Activated T-helper 2 cell treated with anti-CD3 and anti-CD28 coated beads, Interferon-gamma antibody, Interleukin-2, Interleukin-4, amounts not matched to agents 10 μg/mL and 5 μg/mL and 100 μg/mL, durations not matched to agents 14 hours and 24 hours and 36 hours (primary cell): ENCODE results near the gene ADAMTS14. TPM values are rescaled to one million over a fixed set of nuclear protein-coding genes. Genes with fewer than 3 reads are reported as not detected.

Experiments
- DNase-seq: peaks from one replicate; pipeline ENCODE4 v3.0.0; 2021; ENCODE audit warnings: low spot score
- H3K27ac Mint-ChIP-seq: one replicate; pipeline ENCODE4 v1.8.0; 2021; ENCODE audit warnings: mixed read lengths
- H3K27me3 Mint-ChIP-seq: one replicate; pipeline ENCODE4 v1.8.0; 2021; ENCODE audit warnings: low read depth, mixed read lengths
- H3K36me3 Mint-ChIP-seq: one replicate; pipeline ENCODE4 v1.8.0; 2021; ENCODE audit warnings: low read depth, mixed read lengths
- H3K4me1 Mint-ChIP-seq: one replicate; pipeline ENCODE4 v1.8.0; 2021; ENCODE audit warnings: low read depth, mixed read lengths
- H3K4me3 Mint-ChIP-seq: one replicate; pipeline ENCODE4 v1.8.0; 2021; ENCODE audit warnings: low read depth, mild to moderate bottlenecking, moderate library complexity, mixed read lengths
- H3K9me3 Mint-ChIP-seq: one replicate; pipeline ENCODE4 v1.8.0; 2021; ENCODE audit warnings: mixed read lengths
- intact Hi-C: fragments of 100-400 bp; cut with micrococcal nuclease; formaldehyde crosslinking; loops from one replicate; pipeline ENCODE4 v1.15.1; 2023
- total RNA-seq: library from RNA; stranded (reverse); gene quantifications from 2 replicates; pipeline ENCODE4 v1.2.3, GENCODE V29; 2022

The ADAMTS14 gene
- total RNA-seq, 1 donor from 2014 or later = 0.39 TPM

DNA sequence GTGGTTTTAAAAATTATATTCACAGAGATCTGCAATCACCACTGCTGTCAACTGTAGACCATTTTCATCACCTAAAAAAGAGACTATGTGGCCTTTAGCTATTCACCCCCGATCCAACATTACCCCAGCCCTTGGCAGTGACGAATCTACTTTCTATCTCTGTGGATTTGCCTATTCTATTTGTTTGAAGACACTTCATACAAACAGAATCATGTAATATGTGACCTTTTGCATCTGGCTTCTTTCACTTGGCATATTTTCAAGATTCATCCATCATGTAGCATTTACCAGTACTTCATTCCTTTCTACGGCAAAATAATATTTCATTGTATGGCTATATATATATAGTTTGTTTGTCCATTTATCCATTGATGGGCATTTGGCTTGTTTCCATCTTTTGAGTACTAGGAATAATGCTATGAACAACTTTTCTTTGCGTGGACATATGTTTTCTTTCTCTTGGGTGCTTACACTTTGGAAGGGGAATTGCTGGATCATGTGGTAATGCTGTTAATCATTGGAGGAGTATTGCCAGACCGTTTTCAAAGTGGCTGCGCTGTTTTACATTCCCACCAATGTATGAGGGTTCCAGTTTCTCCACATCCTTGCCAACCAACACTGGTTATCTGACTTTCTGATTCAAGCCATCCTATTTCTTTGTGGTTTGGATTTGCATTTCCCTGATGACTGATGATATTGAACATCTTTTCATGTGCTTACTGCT is 22.3 kb downstream of the ADAMTS14 start:
- no peak overlapping the region for H3K27ac Mint-ChIP-seq
- no peaks in the 10 kb centered on the region for H3K27me3 Mint-ChIP-seq
- H3K4me1 Mint-ChIP-seq = no peaks in the 10 kb centered on the region
- no peak for DNase-seq
- H3K36me3 Mint-ChIP-seq = no peaks in the 10 kb centered on the region
- intact Hi-C loops = loop anchor here (5.0 kb wide), 1 partner anchor 513 kb away; no protein-coding TSS in a partner anchor
- no peaks in the 10 kb centered on the region for H3K9me3 Mint-ChIP-seq
- H3K4me3 Mint-ChIP-seq = no peak overlapping the region

DNA sequence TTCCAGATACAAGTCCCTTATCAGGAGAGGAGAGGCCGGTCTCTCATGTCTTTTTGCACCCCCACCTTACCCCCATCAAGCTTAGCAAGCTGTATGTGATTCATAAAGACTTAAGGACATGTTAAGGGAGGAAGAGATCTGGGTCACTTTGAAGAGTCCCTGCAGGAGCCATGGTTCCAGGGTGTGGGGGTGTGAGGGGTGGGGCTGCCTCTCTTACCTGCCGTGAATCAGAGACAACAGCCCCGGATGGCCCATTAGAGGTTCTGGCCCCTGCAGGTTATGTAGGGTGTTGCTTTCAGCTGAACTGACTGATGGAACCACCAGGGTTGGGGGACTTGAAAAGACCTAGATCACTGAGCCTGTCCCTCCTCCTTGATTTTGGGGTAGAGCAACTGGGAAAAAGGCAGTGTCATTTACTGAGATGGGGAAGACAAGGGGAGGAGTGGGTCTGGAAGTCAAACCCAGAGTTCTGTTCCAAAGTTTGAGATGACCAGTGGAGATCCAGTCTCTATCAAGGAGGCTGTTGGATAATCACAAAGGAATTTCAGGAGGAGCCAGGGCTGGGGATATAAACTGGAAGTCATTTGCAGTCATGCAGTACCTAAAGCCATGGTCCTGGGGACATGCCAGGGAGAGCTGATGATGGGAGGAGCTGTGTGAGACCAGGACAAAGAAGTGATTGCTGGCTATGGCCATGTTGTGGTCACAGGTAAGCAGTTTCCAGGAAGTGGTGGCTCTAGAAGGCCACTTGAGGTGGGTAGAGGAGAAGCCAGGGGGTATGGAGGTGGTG is 23.1 kb downstream of the ADAMTS14 start:
- intact Hi-C loops = no loop called here
- Mint-ChIP-seq H3K4me3 (no peak overlapping the region), H3K27ac (no peak overlapping the region), H3K4me1 (no peaks in the 10 kb centered on the region), H3K27me3 (no peaks in the 10 kb centered on the region), H3K36me3 (no peaks in the 10 kb centered on the region), H3K9me3 (no peaks in the 10 kb centered on the region)
- no peak for DNase-seq

DNA sequence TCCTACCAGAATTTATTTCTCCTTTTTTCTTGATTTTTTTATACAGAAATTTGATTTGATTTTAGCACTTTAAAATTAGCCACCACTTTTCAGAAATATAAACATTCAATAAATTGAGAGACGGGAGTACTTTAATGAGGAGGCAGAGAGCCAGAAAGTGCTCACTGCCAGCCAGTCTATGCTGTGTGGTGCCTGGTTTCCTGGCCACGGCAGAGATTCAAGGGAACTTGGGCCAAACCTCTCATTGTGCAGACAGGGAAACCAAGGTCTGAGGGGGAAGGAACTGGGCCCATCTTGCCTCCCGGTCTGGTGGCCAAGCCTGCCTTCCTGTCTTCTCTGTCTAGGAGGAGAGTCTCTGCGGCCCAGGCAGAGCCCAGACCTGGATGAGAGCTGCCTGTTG is 25.9 kb downstream of the ADAMTS14 start:
- no peaks in the 10 kb centered on the region for H3K9me3 Mint-ChIP-seq
- intact Hi-C loops = no loop called here
- no peak overlapping the region for H3K4me3 Mint-ChIP-seq
- H3K27me3 Mint-ChIP-seq = no peaks in the 10 kb centered on the region
- no peaks in the 10 kb centered on the region for H3K36me3 Mint-ChIP-seq
- DNase-seq = no peak
- H3K27ac Mint-ChIP-seq = no peak overlapping the region
- H3K4me1 Mint-ChIP-seq = no peaks in the 10 kb centered on the region

DNA sequence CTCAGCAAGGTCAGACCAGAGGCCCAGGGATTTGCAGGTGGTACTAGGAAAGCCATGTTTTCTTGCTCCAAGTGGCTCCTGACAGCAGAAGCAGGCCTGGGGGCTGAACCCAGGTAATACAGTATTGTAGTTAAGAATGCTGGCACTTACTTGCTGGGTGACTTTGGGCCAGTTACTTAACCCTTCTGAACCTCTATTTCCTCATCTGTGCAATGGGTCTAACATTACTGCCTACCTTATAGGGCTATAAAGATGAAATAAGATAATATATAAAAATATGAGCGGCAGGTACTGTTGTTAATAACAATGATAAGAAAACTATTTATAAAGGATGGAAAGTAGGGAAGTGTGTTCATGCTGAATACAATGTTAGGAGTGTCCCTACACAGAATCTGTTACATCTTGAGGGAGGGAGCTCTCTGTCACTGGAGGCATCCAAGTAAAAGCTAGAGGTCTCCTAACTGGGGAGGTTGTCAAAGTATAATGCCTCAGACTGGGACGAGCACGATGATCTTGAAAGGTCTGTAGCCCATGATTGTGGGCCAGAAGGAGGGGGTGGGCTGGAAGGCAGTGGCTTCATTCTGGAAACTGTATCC is 26.9 kb downstream of the ADAMTS14 start:
- DNase-seq = no peak
- Mint-ChIP-seq H3K36me3 (no peaks in the 10 kb centered on the region), H3K27ac (no peak overlapping the region), H3K27me3 (no peaks in the 10 kb centered on the region), H3K9me3 (no peaks in the 10 kb centered on the region), H3K4me3 (no peak overlapping the region), H3K4me1 (no peaks in the 10 kb centered on the region)
- intact Hi-C loops = no loop called here

DNA sequence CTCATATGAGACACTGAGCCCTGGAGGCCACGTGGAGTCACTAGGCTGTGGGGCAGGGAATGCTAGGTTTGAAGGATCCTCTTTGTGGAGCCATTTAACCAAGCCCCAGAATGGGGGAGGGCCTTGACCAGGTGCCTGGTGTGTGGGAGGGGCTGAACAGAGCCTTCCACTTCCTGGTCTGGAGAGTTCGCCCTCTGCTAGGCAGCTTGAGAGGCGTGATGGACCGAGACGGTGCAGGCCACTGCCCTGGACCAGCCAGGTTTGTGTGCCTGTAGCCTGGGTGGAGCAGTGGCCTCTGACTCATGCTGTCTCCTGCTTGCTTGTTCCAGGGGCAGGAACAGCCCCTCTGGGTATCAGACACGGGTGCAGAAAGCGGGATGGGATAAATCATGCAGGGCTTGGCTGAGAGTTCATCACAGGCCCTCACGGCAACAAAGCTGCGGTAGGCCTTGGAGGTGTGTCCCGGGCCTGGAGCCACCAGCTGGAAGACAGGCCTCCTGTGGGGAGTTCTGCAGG is 27.4 kb downstream of the ADAMTS14 start:
- DNase-seq = no peak
- Mint-ChIP-seq H3K4me1 (no peaks in the 10 kb centered on the region), H3K9me3 (no peaks in the 10 kb centered on the region), H3K27ac (no peak overlapping the region), H3K36me3 (no peaks in the 10 kb centered on the region), H3K4me3 (no peak overlapping the region), H3K27me3 (no peaks in the 10 kb centered on the region)
- intact Hi-C loops = no loop called here

DNA sequence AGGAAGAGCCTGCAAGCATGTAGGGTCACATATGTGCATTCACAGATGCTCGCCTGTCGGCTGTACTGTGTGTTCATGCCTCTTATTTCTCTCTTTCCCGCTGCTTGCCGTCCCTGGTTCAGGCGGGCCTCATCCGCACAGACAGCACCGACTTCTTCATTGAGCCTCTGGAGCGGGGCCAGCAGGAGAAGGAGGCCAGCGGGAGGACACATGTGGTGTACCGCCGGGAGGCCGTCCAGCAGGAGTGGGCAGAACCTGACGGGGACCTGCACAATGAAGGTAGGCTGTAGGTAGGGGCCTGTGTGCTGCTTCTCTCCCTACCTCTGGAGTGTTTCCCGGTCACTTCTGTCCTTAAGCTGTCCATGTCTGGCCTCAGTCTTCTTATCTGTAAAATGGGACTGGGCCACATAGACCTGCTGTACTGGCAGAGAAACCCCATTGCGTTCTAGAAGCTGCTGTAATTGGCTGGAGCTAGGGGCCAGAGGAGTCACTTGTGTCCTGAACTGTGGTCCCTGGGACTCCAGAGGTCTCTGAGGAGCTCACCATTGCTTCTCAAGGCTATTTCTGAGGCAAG is 30.0 kb downstream of the ADAMTS14 start:
- no peak overlapping the region for H3K27ac Mint-ChIP-seq
- H3K4me1 Mint-ChIP-seq = no peaks in the 10 kb centered on the region
- no peaks in the 10 kb centered on the region for H3K9me3 Mint-ChIP-seq
- no peaks in the 10 kb centered on the region for H3K27me3 Mint-ChIP-seq
- intact Hi-C loops = no loop called here
- DNase-seq = no peak
- H3K36me3 Mint-ChIP-seq = no peaks in the 10 kb centered on the region
- no peak overlapping the region for H3K4me3 Mint-ChIP-seq

DNA sequence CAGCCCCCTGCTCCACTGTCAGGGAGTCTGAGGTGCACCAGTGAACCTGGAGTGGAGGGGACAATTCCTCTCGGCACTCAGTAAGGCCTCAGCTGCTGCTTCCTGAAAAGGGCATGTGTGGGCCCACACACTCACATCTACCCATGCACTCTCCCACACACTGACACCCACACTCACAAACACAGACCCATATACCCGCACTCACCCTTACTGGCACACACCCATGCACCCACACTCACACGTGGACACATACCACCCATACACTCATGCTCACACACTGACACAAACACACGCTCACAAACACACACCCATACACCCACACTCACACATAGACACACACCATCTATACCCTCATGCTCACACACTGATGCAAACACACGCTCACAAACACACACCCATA is 31.9 kb downstream of the ADAMTS14 start:
- H3K27me3 Mint-ChIP-seq = no peaks in the 10 kb centered on the region
- no peaks in the 10 kb centered on the region for H3K9me3 Mint-ChIP-seq
- no peak overlapping the region for H3K27ac Mint-ChIP-seq
- no peaks in the 10 kb centered on the region for H3K36me3 Mint-ChIP-seq
- DNase-seq = no peak
- intact Hi-C loops = no loop called here
- H3K4me1 Mint-ChIP-seq = no peaks in the 10 kb centered on the region
- H3K4me3 Mint-ChIP-seq = no peak overlapping the region

DNA sequence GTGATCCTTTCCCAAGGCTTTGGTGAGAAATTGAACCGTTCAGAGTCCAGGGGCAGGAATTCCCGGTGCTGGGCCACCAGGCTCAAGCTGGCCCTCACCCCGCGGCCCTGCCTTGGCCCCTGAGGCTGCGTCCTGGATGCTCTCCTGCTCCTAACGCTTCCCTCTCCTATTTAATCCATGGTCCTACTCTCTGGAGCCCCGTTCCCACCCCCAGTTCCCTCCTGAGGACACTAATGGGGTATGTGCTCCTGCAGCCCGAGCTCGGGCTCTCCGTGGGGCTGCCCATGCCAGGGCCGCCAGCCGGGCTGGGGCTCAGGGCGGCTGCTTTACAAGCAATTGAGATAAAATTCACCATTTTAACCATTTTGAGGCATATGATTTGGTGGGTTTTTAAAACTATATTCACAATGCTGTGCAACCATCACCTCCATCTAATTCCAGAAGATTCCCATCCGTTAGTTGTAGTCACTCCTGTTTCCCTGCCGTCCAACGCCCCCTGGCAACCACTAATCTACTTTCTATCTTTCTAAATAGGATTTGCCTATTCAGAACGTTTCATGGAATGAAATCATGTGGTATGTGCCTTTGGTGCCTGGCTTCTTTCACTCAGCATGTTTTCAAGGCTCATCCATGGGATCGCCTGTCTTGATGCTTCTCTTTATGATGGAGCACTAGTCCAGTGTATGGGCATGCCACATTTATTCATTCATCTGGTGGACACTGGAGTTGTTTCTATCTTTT is 33.0 kb downstream of the ADAMTS14 start:
- intact Hi-C loops = no loop called here
- Mint-ChIP-seq H3K9me3 (no peaks in the 10 kb centered on the region), H3K36me3 (no peaks in the 10 kb centered on the region)

DNA sequence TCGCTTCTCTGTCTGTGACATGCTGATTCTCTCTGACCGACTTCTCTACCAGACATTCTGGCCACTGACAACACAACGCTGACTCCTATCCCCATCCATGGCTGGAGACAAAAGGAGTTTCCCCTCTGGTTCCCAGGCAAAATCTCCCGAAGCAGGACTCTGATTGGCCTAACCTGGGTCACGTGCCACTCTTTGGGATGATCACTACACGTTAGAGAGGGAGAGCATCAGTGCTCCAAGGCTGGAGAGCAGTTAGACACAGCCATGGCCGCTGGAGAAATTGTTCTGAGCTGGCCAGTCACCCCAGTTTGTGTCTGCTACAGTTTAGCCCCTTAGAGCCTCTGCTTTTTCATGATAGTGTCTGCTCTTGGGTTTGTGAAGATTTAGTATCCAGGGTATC is 38.9 kb downstream of the ADAMTS14 start:
- H3K27ac Mint-ChIP-seq = no peak overlapping the region
- H3K4me1 Mint-ChIP-seq = peaks cover 10% of the 10 kb centered on the region

More for the DNA sequence above, 33.0 kb downstream of the ADAMTS14 start:
- no peak overlapping the region for H3K27ac Mint-ChIP-seq
- no peak for DNase-seq
- H3K4me1 Mint-ChIP-seq = no peaks in the 10 kb centered on the region
- no peaks in the 10 kb centered on the region for H3K27me3 Mint-ChIP-seq
- H3K4me3 Mint-ChIP-seq = no peak overlapping the region

DNA sequence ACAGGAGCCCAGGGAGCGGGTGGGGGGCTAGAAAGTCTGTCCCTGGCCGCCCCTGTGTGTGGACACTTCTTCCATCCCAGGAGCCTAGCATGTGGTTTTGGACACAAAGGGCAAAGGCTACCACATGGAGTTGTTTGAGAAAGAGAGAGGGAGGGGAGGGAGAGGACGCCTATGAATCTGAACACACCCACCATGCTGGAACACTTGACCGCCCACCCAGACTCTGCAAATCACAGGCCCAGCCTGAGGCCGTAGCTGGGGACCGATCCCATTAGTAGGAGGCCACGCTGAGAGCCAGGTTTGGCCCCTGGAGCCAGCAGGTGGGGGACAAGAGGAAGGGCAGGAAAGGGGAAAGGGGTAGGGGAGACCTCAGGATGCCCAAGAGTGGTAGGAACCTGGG is 39.6 kb downstream of the ADAMTS14 start:
- H3K27me3 Mint-ChIP-seq = no peaks in the 10 kb centered on the region
- DNase-seq = no peak
- intact Hi-C loops = no loop called here
- peaks cover 12% of the 10 kb centered on the region for H3K4me1 Mint-ChIP-seq
- no peaks in the 10 kb centered on the region for H3K36me3 Mint-ChIP-seq
- no peak overlapping the region for H3K27ac Mint-ChIP-seq
- H3K4me3 Mint-ChIP-seq = no peak overlapping the region
- H3K9me3 Mint-ChIP-seq = no peaks in the 10 kb centered on the region

More for the DNA sequence above, 38.9 kb downstream of the ADAMTS14 start:
- DNase-seq = no peak
- no peaks in the 10 kb centered on the region for H3K36me3 Mint-ChIP-seq
- intact Hi-C loops = no loop called here
- no peak overlapping the region for H3K4me3 Mint-ChIP-seq
- no peaks in the 10 kb centered on the region for H3K9me3 Mint-ChIP-seq
- H3K27me3 Mint-ChIP-seq = no peaks in the 10 kb centered on the region

DNA sequence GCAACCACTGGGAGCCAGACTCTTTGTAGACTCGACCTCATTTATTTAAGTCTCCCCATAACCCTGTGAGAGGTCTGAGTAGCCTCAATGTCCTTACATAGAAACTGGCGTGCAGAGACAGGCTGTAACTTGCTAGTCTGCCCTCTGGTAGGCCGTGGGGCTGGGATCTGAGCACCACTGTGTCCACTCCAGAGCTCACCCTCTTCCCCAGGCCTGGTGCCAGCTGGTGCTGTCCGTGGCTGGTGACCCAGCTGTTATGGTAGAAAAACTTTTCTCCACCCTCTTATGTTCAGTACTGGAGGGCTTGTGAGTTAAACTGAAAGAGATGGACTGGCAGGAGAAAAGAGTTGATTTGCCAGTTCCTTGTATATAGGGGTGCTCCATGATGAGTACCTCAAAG is 41.9 kb downstream of the ADAMTS14 start:
- intact Hi-C loops = no loop called here
- Mint-ChIP-seq H3K27me3 (no peaks in the 10 kb centered on the region), H3K36me3 (no peaks in the 10 kb centered on the region), H3K4me3 (no peak overlapping the region), H3K27ac (no peak overlapping the region), H3K9me3 (no peaks in the 10 kb centered on the region), H3K4me1 (peaks cover 12% of the 10 kb centered on the region)
- no peak for DNase-seq

DNA sequence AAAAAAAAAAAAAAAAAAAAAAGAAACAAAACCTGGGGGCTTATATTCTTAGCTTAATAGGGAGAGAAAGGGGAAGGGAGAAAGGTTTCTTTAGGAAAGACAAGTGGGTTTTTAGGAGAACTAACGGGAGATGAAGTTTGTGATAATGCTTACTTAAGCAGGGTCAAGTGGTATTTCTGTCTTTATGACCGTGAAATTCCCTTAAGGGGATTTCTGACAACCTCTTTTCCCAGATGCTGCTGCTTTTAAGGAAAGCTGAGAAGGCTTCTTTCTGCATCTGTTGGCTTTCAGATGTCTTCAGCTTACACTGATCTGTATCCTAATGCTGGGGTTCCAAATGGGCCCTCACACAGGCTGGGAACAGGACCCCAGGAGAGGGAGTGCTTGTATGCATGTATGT is 42.6 kb downstream of the ADAMTS14 start:
- H3K9me3 Mint-ChIP-seq = no peaks in the 10 kb centered on the region
- no peak for DNase-seq
- H3K27me3 Mint-ChIP-seq = no peaks in the 10 kb centered on the region
- no peak overlapping the region for H3K4me3 Mint-ChIP-seq
- no peak overlapping the region for H3K27ac Mint-ChIP-seq
- intact Hi-C loops = no loop called here
- H3K36me3 Mint-ChIP-seq = no peaks in the 10 kb centered on the region
- peaks cover 12% of the 10 kb centered on the region for H3K4me1 Mint-ChIP-seq
